GM18858 (cell line): ENCODE results near the gene DAP.
"Not testable (repeated sequence)": the region's sequence is repeated elsewhere in the genome, so short reads cannot be mapped to it uniquely, and the experiment has no call there.

Experiments
- ATAC-seq: cut with Tn5 transposase; IDR thresholded peaks from one replicate; pipeline ENCODE4 v1.9.1; 2021; ENCODE audit not compliant: unreplicated experiment

DAP gene

DNA sequence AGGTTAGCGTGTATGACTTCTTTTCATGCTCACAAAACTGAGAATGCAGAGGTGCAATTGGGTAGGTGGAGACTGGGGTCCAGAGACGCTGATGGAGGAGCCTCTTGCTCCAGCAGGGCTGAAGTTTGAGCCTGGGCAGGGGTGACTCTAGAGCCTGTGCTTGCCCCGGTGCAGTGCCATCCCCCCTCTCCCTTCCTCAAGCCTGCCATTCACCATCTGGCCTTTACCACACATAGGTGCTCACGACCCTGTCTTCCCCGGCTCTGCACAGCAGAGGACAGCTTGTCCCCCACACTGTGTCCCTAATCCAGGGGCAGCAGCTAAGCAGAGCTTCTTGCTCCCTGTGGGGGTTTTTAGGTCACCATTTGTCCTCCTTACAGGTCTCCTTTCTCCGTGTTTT, 86.5 kb downstream of the DAP start:
- ATAC-seq, result no peak

DNA sequence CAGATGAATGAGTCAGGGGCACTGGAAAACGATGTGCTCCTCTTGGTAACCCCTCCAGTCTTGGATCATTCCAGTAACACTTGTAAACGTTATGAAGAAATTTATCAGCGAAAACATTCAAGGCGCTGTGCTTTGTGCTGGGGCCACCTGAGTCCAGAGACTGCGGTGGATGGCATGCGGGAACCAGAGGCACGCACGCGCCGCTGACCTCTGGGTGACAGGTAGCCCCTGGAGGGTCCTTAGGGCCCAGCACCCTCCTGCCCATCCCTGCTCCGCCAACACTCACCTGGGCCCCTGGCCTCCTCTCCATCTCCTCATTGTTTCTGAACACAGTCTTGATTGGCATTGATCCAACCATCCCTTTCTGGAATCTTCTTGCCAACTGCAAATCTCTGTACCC, 86.9 kb downstream of the DAP start:
- no peak for ATAC-seq

- no peak for ATAC-seq
Observed at GRCh38 chr5:10673407-10673806, 87.6 kb downstream of the DAP start.

- no peak for ATAC-seq
Observed at GRCh38 chr5:10673017-10673389, 88.0 kb downstream of the DAP start.

DNA sequence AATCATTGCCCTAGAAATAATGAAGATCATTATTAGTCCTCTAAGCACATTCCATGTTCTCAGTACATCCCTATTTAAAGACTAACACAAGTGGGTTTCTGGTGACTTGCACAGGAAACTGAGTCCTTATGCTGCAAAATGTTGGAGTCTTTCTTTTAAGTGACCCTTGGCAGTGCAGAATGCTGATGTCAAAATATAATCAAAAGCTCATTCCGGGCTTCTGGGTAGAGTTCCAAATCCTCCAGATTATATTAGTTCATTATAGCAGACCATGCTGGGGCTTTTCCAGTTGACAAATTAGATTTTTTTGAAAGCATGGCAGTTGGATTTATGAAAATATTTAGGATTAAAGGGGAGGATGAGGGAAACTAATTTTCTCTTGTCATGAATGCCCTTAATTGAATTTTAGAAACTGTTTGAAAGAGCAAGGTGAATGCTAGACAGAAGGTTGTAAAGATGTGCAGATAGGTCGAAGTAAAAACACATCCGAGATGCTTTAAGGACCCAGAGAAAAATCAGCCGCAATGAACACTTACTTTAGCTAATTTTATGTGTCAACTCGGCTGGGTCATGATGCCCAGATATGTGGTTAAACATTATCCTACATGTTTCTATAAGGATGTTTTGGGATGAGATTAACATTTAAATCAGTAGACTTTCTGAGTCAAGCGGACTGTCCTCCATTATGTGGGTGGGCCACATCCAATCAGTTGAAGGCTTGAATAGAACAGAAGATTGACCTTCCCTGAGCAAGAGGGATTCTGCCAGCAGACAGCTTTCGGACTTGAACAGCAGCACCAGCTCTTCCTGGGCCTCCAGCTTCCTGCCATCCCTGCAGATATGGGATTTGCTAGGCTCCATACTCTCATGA, 88.7 kb downstream of the DAP start:
- no peak for ATAC-seq

- no peak for ATAC-seq
Observed at GRCh38 chr5:10671041-10672008, 89.7 kb downstream of the DAP start.

GRCh38 chr5:10669983-10670382, 91.1 kb downstream of the DAP start:
- ATAC-seq, result no peak

DNA sequence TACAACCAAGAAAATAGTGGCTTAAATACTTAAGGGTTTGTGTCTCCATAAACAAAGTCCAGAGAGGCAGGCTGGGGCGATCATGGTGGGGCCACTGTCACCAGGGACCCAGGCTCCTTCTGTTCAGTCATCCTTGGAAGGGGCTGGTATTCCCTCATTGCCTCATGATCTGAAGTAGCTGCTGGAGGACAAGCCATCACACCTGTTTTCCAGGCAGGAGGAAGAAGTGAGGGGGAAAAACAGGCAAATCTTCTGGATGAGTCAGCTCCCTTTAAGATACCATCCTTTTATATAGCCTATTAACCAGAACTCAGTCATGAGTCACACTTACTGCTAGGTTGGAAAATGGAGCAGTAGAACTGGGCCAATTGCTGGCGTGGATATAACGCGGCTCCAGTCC, 92.3 kb downstream of the DAP start:
- no peak for ATAC-seq

DNA sequence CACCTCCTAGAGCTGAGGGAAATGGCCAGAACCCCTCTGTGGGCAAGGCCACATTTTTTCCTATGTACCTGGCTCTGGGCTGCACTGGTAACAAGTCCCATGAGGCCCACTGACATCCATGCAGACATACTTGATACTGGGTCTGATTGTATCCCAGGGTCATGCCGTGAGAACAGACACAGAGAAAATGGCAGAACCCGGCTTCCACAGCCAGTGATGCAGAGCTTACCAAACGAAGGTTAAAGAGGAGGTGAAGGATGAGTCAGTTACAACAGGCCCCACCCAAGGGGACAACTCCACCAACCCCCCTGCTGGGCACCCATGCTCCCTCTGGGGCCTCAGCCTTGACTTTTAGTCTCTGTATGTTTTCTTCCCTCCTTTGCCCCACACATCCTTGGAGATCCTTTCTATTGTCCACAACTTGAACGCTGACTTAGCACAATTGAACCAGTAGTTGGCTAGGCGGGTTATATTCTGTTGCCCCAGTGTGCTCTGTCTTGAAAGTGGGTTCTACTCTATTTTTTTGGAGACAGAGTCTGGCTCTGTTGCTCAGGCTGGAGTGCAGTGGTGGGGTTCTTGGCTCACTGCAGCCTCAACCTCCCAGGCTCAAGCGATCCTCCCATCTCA, 93.5 kb downstream of the DAP start:
- no peak for ATAC-seq

DNA sequence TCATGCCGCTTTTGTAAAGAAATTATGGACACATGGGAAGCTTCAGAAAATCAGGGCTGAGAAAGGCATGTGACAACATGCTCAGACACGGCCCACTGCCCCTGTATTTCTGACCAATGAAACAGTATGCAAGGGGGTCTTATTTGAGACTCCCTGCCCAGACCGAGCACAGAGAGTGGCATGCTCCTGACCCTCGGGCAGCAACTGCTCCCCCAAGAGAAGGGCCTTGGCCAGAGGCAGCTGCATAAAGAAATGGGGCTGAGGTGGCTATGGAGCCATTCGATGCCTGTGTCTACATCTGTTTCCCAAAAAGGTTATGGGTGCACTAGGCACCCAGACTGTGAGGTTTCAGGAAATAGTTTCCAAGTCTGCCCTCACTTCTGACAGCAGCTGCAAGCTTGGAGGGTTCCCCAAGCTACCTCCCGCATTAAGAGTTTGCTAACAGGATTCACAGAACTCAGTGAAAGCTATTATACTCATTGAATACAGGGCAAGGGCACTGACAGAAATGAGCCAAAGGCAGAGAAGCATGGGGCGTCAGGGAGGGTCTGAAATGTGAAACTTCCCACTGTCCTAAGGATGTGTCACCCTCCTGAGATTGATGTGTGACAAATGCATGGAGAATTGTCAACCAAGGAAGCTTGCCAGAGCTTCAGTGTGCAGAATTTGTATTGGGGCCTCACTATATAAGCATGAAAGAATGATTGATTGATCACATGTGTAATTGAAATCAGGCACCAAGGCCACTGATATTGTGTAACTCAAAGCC, 94.3 kb downstream of the DAP start:
- no peak for ATAC-seq

DNA sequence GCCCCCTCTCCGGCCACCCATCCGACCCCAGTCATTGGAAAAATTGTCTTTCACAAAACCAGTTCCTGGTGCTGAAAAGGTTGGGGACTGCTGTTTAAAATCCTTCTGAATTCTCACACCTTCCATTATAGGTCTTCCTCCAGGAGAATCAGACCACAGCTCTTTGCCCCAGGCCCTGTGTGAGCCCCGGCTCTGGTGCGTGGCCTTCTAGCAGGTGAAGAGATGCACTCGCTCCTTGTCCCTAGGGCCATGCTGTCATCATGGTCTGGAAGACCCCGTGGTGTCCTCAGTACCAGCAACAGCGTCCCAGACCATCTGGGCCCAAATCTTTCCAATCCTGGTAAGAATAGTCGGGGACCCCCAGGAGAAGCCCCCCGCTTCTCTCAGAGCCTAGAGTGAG, 95.2 kb downstream of the DAP start:
- ATAC-seq, result no peak

DNA sequence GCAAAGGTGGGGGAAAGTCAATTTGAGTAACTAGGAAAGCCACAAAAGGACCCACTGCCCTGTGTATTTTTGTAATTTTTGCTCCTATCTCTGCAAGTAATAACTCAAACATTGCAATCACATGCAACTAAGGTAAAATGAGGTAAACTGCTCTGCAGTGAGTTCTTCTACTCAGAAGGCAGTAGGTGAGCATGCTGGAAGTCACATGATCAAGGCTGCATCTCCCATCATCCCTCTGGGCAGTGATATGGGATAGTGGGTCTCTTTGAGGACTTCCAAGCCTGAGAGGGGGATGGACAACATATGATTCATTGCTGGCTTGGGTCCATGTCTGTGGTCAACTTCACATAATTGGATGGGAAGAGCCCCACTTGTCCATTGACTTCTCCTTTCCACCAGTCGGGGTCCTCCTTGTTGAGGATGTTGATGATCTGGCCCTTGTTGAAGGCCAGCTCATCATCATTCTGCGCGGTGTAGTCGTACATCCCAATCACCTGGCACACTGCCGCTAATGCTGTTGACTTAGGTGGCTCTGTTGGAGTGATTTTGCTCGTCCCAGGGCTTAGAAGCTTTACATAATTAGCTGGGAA, 96.8 kb downstream of the DAP start:
- not testable (repeated sequence) for ATAC-seq

- no peak for ATAC-seq
Observed at GRCh38 chr5:10663489-10664179, 97.4 kb downstream of the DAP start.

DNA sequence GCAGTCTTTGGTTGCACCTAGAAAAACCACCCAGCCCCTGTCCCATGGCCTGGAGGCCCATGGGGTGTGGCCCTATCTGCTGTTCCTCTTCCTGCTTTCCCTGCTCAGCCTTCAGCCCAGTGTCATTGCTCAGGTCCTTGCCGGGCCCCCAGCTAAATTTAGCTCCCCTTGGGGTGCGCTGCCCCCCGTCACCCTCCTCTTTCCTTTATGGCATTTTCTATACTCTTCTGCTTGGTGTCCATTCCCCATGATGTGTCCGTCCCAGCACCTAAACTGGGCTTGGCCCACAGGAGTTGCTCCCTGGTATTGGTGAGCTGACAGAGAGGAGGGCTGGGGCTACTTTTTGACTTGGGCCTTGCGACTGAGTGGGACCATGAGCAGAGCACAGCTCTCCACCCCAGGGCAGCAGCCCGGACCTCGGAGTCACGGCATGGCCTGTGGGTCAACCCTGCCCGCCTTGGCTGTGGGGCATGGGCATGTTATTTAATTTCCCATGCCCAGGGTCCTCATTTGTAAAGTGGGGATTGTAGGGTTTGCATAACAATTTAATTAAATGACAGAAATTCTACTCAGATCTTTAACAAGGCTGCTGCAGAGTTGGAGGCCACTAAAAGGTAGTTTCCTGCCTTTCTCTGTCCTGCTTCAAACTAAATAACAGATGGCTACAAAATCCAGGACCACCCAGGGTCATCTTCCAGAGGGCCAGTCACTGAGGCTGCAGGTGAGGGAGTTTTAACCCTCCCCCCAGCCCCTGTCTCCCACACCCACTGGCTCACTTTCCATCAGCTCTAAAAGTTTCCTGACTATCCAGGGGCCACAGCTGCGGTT, 98.2 kb downstream of the DAP start:
- no peak for ATAC-seq

DNA sequence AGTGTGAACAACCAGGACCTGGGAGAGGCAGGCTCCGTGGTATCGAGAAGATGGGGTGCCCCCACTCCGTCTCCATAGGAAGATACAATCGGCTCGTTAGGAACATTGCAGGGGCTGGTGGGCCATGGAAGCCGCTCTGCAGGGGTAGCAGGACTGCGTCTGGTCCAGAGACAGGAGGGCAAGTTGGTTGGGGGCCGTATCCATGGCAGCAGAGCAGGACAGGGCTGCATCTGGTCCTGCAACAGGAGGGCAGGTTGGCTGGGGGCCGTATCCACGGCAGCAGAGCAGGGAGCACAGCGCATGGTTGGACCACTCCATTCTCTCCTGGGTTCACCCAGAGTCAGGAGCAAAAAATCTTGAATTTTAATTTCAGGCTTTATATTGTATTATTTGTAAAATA, 99.0 kb downstream of the DAP start:
- ATAC-seq, result no peak

GRCh38 chr5:10661401-10661800, 99.6 kb downstream of the DAP start:
- ATAC-seq, result no peak

GRCh38 chr5:10660720-10661387, 100.2 kb downstream of the DAP start:
- ATAC-seq, result no peak

DNA sequence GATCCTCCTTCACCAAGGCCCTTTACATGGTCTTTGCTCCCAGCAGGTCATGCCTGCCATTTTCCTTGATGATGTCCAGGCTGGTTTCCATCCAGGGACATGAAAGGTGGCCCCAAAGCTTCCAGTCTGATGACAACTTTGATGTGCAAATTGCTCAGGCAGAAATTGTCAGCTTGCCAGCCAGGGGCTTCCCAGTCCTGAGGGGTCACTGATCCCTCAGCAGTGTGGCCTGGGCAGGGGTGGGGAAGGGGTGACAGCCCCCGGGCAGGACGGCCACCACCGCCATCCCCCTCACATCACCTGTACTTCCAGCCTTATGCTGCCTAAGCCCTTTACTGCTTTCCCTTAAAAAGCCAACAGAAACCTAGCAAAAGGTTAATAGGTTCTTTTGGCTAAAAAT, 100.9 kb downstream of the DAP start:
- no peak for ATAC-seq
